Right lobe of liver (tissue), 6 donors: Measurements from ENCODE around the gene OR8B4. TPM values are rescaled to one million over a fixed set of nuclear protein-coding genes. Genes with fewer than 3 reads are reported as not detected.

ENCODE experiments used
- ATAC-seq, 4 donors: fragments of 200-7000 bp; cut with Tn5 transposase; one replicate each; pipeline ENCODE4 v1.9.1; 2020; ENCODE audit warnings: mild to moderate bottlenecking in 4 of 4, moderate library complexity in 4 of 4
- DNase-seq, 3 donors: peaks; one replicate each; pipeline ENCODE4 v3.0.0-alpha.2; 2020
- H3K27ac ChIP-seq, 3 donors: fragments of 200-600 bp; one replicate each; pipeline ENCODE4 v1.8.0; 2022
- H3K27me3 ChIP-seq, 2 donors: fragments of 200-600 bp; one replicate each; pipeline ENCODE4 v1.8.0; 2022
- H3K36me3 ChIP-seq, 4 donors: fragments of 200-600 bp; sonication (generic) in 1 of 4; one replicate each; pipeline versions ENCODE4 v1.5.1 to v1.8.0; 2017 to 2022; ENCODE audit warnings: control low read depth in 1 of 4
- H3K4me1 ChIP-seq, 4 donors: fragments of 200-600 bp; sonication (generic) in 1 of 4; one replicate each; pipeline versions ENCODE4 v1.5.1 to v1.8.0; 2017 to 2022; ENCODE audit warnings: control low read depth in 1 of 4
- H3K4me3 ChIP-seq, 3 donors: fragments of 200-600 bp; one replicate each; pipeline ENCODE4 v1.8.0; 2022
- H3K9me3 ChIP-seq, 4 donors: fragments of 200-600 bp; sonication (generic) in 1 of 4; one replicate each; pipeline versions ENCODE4 v1.5.1 to v1.8.0; 2017 to 2022; ENCODE audit warnings: control low read depth in 1 of 4
- CTCF ChIP-seq, 4 donors: fragments of 200-600 bp in 3 of 4; fragments of 450-650 bp in 1 of 4; IDR thresholded peaks; one replicate each; pipeline versions ENCODE4 v1.5.1 to v1.8.0; 2016 to 2022; ENCODE audit warnings: antibody characterized with exemption in 4 of 4, mild to moderate bottlenecking in 2 of 4
- POLR2A ChIP-seq: fragments of 450-650 bp; IDR thresholded peaks from one replicate; pipeline ENCODE4 v1.6.1; 2017; ENCODE audit warnings: antibody characterized with exemption, mild to moderate bottlenecking
- WGBS: methylation state at CpG from one replicate; pipeline ENCODE4 v1.1.6; 2018; ENCODE audit warnings: low coverage, low lambda C conversion rate; ENCODE audit not compliant: insufficient coverage; ENCODE audit errors: missing lambda C conversion rate; 5-methylcytosine and 5-hydroxymethylcytosine counted together
- intact Hi-C, 2 donors: fragments of 100-400 bp; cut with DNase I; formaldehyde crosslinking; loops; one replicate each; pipeline versions ENCODE4 v1.11.2 to v1.14.1; 2022
- total RNA-seq, 6 experiments: library from RNA; depleted of rRNA in 2 of 6; stranded (reverse); fragments of >200 nt in 2 of 6; fragmentation: NEBNext Ultra II Directional in 3 of 6; extraction: Animal tissue kit (Norgen Biotek cat#: 25700) in 3 of 6; gene quantifications; one replicate each; pipeline versions ENCODE4 v1.1.0 to v1.2.4, GENCODE V29; 2016 to 2023
- donor health status: DM: no; HTN: yes; CAD: no.
- donor health status: DM: no; HTN: no; CAD: no.
- donor health status: DM: no; HTN: no; CAD: no.
- donor health status: DM: no; HTN: yes; CAD: no.
- donor health status: DM: no; HTN: yes; CAD: no.

The OR8B4 gene
- total RNA-seq, 6 experiments from 2014 or later = not detected

DNA sequence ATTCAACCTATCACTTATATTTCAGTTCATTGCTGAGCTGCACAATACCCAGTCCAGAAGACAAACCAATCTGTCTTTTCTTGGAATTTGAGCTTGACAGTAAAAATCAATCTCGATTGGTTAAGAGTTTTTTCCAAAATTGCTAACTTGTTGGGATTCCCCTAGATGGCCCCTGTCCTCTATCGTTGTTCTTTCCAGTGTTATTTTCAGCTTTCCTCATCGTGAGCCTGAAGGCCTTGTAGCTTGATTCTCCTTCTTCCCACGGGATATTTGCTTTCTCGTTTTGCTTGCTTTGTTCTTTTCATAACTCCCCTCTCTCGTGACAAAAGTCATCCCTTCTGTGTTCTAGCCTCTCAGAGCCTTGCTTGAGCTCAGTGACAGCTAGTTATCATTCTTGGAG is 17.8 kb upstream of the OR8B4 start:
- Histone ChIP-seq H3K9me3 (no peaks in the 10 kb centered on the region), H3K4me3 (no peak overlapping the region), H3K4me1 (no peaks in the 10 kb centered on the region), H3K27ac (no peak overlapping the region), H3K36me3 (no peaks in the 10 kb centered on the region), H3K27me3 (peaks cover 0 to 4% of the 10 kb centered on the region in 2 donors)
- TF ChIP-seq POLR2A (no peak), CTCF (IDR thresholded peaks at IDR 0.05) (no peak)
- 33% methylated on average over 6 of the region's 6 CpGs for whole genome bisulfite sequencing
- intact Hi-C loops = no loop called here
- no peak for ATAC-seq
- no peak for DNase-seq

GRCh38 chr11:124441519-124441918 is 16.8 kb upstream of the OR8B4 start:
- Histone ChIP-seq H3K36me3 (no peaks in the 10 kb centered on the region), H3K27ac (no peak overlapping the region), H3K4me1 (no peaks in the 10 kb centered on the region), H3K27me3 (peaks cover 0 to 4% of the 10 kb centered on the region in 2 donors), H3K9me3 (no peaks in the 10 kb centered on the region), H3K4me3 (no peak overlapping the region)
- WGBS = 50% methylated on average over 3 of the region's 7 CpGs
- intact Hi-C loops = no loop called here
- TF ChIP-seq CTCF (IDR thresholded peaks at IDR 0.05) (no peak), POLR2A (no peak)
- DNase-seq (no peak), ATAC-seq (no peak)

- Histone ChIP-seq H3K27ac (no peak overlapping the region), H3K9me3 (no peaks in the 10 kb centered on the region), H3K27me3 (peaks cover 0 to 4% of the 10 kb centered on the region in 2 donors), H3K4me1 (no peaks in the 10 kb centered on the region), H3K4me3 (no peak overlapping the region), H3K36me3 (no peaks in the 10 kb centered on the region)
- DNase-seq (no peak), ATAC-seq (no peak)
- 86% methylated on average over 3 of the region's 5 CpGs for WGBS
- intact Hi-C loops = no loop called here
- TF ChIP-seq CTCF (IDR thresholded peaks at IDR 0.05) (no peak), POLR2A (no peak)
Measured at GRCh38 chr11:124441081-124441480, 16.4 kb upstream of the OR8B4 start.

DNA sequence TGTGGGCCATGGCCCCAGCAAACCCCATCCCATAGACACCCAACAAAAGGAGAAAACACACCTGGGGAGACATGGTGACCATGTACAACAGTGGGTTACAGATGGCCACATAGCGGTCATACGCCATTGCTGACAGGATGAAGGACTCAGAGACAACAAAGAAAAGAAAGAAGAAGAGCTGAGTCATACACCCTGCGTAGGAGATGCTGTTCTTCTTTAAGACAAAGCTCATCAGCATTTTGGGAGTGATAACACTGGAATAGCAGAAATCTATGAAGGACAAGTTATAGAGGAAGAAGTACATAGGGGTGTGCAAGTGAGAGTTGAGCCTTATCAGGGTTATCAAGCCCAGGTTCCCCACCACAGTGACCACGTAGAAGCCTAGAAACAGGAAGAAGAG is 15.9 kb upstream of the OR8B4 start:
- Histone ChIP-seq H3K27ac (no peak overlapping the region), H3K36me3 (no peaks in the 10 kb centered on the region), H3K9me3 (no peaks in the 10 kb centered on the region), H3K27me3 (peaks cover 0 to 4% of the 10 kb centered on the region in 2 donors), H3K4me3 (no peak overlapping the region), H3K4me1 (no peaks in the 10 kb centered on the region)
- no peak for TF ChIP-seq POLR2A
- TF ChIP-seq CTCF (IDR thresholded peaks at IDR 0.05) = no peak
- WGBS = 65% methylated on average over 3 of the region's 4 CpGs
- intact Hi-C loops = no loop called here
- ATAC-seq = no peak
- DNase-seq = no peak

GRCh38 chr11:124434699-124435098 is 10.0 kb upstream of the OR8B4 start:
- no peaks in the 10 kb centered on the region for H3K27me3 ChIP-seq
- H3K4me1 ChIP-seq = no peaks in the 10 kb centered on the region
- WGBS = 44% methylated on average over 2 of the region's 2 CpGs
- intact Hi-C loops = no loop called here
- TF ChIP-seq POLR2A = no peak
- TF ChIP-seq CTCF (IDR thresholded peaks at IDR 0.05) = no peak
- no peaks in the 10 kb centered on the region for H3K36me3 ChIP-seq
- no peak for ATAC-seq
- no peaks in the 10 kb centered on the region for H3K9me3 ChIP-seq
- no peak overlapping the region for H3K4me3 ChIP-seq
- no peak for DNase-seq
- no peak overlapping the region for H3K27ac ChIP-seq
